ENCODE data around the gene CPN2.

GRCh38 chr3:194399166-194399565, 48.0 kb upstream of the CPN2 start, which contains the start of gene GP5:
- TF ChIP-seq ESRRG (CRISPR knock-in tag; IDR thresholded peaks at IDR 0.05) (no peak), RARB (CRISPR knock-in tag; IDR thresholded peaks at IDR 0.05) (no peak), ZNF70 (CRISPR knock-in tag; IDR thresholded peaks at IDR 0.05) (no peak), ISL1 (CRISPR knock-in tag; IDR thresholded peaks at IDR 0.05) (no peak), TCF4 (CRISPR knock-in tag; IDR thresholded peaks at IDR 0.05; ENCODE audit: borderline replicate concordance) (no peak), ZC3H10 (CRISPR knock-in tag; IDR thresholded peaks at IDR 0.05) (no peak), ZNF8 (CRISPR knock-in tag; IDR thresholded peaks at IDR 0.05) (no peak), ZFP30 (CRISPR knock-in tag; IDR thresholded peaks at IDR 0.05) (no peak), TOX (CRISPR knock-in tag; IDR thresholded peaks at IDR 0.05; ENCODE audit: borderline replicate concordance) (no peak), OSR1 (CRISPR knock-in tag; IDR thresholded peaks at IDR 0.05) (no peak)
- TF ChIP-seq, protein P1, sequence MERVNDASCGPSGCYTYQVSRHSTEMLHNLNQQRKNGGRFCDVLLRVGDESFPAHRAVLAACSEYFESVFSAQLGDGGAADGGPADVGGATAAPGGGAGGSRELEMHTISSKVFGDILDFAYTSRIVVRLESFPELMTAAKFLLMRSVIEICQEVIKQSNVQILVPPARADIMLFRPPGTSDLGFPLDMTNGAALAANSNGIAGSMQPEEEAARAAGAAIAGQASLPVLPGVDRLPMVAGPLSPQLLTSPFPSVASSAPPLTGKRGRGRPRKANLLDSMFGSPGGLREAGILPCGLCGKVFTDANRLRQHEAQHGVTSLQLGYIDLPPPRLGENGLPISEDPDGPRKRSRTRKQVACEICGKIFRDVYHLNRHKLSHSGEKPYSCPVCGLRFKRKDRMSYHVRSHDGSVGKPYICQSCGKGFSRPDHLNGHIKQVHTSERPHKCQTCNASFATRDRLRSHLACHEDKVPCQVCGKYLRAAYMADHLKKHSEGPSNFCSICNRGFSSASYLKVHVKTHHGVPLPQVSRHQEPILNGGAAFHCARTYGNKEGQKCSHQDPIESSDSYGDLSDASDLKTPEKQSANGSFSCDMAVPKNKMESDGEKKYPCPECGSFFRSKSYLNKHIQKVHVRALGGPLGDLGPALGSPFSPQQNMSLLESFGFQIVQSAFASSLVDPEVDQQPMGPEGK (CRISPR knock-in tag; IDR thresholded peaks at IDR 0.05; ENCODE audit: borderline replicate concordance) = no peak
- TF ChIP-seq, protein P2, sequence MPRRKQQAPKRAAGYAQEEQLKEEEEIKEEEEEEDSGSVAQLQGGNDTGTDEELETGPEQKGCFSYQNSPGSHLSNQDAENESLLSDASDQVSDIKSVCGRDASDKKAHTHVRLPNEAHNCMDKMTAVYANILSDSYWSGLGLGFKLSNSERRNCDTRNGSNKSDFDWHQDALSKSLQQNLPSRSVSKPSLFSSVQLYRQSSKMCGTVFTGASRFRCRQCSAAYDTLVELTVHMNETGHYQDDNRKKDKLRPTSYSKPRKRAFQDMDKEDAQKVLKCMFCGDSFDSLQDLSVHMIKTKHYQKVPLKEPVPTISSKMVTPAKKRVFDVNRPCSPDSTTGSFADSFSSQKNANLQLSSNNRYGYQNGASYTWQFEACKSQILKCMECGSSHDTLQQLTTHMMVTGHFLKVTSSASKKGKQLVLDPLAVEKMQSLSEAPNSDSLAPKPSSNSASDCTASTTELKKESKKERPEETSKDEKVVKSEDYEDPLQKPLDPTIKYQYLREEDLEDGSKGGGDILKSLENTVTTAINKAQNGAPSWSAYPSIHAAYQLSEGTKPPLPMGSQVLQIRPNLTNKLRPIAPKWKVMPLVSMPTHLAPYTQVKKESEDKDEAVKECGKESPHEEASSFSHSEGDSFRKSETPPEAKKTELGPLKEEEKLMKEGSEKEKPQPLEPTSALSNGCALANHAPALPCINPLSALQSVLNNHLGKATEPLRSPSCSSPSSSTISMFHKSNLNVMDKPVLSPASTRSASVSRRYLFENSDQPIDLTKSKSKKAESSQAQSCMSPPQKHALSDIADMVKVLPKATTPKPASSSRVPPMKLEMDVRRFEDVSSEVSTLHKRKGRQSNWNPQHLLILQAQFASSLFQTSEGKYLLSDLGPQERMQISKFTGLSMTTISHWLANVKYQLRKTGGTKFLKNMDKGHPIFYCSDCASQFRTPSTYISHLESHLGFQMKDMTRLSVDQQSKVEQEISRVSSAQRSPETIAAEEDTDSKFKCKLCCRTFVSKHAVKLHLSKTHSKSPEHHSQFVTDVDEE (CRISPR knock-in tag; IDR thresholded peaks at IDR 0.05) = no peak
